Nucleus accumbens (tissue), 56 donors: ENCODE results near the gene TBX6.

Experiments
- DNase-seq, 56 donors: peaks; one replicate each; lab custom pipeline; 2025; lab: John Stamatoyannopoulos, UW

TBX6 gene

DNA sequence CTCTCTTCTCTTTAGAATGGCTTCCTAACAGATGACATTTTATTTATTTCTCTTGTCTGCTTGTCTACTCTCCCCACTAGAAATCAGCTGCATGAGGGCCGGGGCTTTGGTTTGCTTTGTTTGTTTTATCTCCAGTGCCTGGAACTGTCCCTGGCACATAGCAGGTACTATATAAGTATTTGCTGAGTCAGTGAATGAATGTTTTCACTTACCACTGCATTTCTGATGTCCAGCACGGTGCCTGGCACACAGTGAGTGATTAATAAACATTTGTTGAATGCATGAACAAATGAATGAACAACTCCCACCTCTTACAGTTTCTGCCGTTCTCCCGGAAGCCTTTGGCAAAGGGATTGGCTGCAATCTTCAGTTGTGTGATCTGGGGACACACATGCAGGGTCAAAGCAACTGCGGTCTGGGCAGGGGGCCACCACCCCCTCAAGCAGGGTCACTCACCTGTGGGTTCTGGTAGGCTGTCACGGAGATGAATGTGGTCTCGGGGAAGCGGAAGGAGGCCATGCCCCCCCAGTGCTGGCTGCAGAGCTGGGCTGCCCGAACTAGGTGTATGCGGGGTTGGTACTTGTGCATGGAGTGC, 3.4 kb downstream of the TBX6 start:
- no peak for DNase-seq

DNA sequence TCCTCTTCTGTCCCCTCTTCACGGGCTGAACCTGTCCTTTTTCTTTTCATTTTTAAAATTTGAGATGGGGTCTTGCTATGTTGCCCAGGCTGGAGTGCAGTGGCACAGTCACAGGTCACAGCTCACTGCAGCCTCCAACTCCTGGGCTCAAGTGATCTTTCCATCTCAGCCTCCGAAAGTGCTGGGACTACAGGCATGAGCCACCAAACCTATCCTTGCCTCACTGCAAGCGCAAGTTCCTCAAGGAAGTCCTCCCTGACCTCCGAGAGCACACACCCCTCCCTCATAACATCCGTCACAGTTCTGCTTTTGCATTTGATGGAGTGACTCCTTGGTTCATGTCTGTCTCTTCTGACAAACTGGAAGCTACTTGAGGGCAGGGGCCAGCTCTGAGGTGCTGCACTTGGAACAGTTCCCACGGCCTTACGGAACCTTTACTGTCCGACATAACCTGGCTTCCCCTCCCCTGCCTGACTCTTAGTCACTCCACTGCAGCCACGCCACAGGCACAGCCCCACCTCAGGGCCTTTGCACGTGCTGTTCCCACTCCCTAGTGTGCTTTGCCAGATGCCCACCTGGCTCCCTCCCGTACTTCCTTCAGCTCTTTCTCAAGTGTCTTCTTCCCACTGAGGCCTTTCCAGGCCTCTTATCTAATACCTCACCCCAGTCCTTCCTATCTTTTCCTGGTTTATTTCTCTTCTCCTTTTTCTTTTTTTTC, 4.4 kb downstream of the TBX6 start:
- no peak for DNase-seq

DNA sequence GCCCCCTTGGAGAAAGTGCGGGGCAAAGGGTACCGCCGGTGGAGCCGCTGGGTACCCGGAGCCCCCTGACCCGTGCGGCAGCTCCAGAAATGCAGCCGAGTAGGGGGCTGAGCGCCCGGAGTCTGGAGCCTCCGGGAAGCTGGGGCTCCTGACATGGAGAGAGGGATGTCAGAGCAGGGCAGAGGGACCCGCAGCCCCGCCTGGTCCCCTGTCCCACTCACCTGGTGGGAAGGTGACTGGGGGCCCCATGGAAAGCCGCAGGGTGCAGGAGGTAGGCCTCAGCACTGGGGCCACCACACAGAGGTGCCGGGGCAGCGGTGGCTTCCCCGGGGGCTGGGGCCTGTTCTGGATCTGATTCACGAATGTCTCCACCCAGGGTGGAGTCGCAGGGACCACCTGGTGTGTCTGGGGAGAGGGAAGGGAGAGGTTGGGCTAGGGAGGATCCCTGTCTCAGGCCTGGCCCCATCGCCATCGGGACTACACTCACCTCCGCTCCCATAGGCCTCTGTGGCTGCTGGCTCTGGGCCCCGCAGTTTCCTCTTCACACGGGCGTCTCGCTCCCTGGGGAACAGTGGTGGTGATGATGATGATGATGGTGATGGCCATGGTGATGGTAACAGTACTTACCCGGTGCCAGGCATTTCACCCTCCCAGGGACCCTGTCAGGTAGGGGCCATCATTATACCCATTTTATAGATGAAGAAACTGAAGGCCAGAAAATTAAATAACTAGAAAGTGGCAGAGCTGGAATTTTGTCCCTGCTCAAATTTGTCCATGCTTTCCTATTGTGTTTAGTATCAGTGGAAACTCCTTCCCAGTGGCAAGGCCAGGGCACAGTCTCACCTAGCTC, 5.2 kb downstream of the TBX6 start:
- no peak for DNase-seq

DNA sequence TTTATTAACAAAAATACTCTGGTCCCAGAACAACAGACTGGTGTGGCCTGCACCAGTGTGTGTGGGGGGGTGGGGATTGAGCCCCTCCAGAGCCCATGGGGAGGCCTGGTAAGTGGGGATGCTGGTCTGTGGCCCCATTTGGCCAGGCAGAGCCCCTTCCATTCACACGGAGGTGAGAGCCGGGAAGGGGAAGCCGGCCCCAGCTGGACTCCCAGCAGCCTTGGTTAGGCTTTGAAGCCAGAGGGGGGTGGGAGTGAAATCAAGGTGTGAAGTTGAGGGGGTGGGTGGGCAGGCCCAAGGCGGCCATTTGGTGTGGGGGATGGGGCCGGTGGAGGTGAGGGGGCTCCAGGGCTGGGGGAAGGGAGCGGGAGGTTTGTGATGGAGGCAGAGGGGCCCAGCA, 5.9 kb downstream of the TBX6 start:
- DNase-seq, result no peak

DNA sequence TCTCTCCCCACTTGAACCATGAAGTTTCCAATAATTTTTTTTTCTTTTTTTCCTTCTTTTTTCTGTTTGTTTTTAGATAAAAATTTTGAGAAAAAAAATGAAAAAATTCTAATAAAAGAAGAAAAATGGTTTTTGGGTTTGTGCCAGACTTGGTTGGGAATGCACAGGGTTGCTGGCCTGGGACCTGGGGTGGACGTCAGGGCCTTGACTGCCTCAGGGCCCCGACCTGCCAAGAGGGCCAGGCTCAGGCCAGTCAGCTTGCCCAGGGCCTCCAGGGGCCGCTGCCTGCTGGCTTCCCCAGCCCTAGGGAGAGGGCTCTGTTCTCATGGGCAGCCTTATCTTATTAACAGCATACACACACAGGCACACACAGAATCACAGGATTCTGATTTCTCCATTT, 6.5 kb downstream of the TBX6 start:
- DNase-seq, result no peak

DNA sequence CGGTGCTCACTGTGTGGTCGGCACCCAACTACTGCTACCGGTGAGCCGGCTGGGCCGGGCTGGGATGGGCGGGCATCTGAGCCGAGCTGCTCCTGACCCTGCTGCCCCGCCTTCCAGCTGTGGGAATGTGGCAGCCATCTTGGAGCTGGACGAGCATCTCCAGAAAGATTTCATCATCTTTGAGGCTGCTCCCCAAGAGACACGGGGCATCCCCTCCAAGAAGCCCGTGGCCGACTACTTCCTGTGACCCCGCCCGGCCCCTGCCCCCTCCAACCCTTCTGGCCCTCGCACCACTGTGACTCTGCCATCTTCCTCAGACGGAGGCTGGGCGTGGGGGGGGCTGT, 6.9 kb downstream of the TBX6 start:
- DNase-seq, result no peak

DNA sequence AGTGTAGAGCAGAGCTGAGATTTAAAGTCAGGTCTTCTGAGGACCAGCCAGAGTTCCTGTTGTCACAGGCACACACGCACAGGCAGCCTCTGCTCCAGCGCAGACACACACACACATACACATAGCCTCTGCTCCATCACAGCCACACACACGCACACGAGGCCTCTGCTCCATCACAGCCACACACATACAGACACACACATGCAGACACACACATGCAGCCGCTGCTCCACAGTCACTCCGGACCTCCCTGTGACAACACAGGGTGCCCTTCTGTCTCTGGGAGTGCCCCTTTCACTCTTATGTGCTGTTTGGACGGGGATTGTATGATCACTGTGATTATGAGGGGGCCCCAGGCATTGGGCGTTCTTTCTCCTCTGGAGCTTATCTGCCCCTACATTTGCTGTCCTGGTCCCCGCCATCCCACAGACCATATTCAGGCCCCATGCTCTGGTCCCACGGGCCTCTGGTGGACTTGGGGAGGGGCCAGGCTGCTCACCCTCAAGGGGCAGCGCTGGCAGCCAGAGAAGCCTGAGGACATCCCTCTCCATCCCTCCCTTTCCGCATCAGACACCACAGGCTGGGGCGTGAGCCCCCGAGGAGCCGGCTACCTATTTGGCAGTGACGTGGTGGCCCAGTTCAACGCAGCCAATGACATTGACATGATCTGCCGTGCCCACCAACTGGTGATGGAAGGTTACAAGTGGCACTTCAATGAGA, 7.5 kb downstream of the TBX6 start:
- DNase-seq, result no peak

DNA sequence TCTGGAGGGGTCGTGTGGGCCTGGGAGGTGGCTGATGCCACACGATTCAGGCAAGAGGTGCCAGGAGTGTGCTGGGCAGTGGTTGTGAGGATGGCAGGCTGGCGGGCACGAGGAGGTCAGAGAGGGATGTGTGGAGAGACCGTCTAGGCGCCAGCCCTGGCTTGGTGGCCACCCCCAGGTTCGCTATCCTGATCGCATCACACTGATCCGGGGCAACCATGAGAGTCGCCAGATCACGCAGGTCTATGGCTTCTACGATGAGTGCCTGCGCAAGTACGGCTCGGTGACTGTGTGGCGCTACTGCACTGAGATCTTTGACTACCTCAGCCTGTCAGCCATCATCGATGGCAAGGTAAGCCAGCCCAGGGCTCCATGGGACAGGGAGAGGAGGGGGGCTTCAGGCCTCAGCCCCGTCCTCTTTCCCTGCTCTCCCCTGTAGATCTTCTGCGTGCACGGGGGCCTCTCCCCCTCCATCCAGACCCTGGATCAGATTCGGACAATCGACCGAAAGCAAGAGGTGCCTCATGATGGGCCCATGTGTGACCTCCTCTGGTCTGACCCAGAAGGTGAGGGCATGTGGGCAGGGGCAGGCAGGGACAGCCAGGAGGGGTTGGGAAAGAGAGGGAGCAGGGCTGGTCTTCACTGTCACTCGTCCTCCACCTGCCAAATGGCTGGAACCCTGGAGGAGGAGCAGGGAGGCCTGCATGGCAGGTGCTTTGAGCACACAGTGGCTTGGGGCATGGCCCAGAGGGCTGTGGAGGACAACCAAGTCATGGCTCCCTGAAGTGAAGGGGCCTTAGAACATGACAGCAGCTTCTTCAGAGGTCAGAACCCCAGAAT, 8.3 kb downstream of the TBX6 start:
- DNase-seq, result no peak

DNA sequence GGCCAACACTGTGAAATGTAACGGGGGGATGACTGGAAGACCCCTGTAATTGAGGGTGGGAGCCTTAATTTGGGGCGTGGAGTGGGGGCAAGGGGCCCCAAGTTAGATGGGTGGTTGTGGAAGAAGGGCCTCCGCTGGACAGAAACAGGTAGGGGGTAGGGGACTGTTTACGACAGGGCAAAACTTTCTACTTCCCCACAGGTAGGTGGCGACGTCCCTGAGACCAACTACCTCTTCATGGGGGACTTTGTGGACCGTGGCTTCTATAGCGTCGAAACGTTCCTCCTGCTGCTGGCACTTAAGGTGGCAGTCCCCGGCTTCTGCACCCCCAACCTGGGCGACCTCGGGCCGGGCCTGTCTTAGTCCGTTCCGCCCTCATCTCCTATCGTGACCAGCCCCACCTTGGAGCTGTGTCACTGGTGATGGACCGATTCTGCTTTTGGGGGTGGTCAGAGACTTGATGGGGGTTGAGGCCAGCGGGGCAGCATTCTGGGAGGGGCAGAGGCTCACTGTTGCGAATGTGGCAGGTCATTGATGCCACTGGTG, 9.1 kb downstream of the TBX6 start:
- no peak for DNase-seq

DNA sequence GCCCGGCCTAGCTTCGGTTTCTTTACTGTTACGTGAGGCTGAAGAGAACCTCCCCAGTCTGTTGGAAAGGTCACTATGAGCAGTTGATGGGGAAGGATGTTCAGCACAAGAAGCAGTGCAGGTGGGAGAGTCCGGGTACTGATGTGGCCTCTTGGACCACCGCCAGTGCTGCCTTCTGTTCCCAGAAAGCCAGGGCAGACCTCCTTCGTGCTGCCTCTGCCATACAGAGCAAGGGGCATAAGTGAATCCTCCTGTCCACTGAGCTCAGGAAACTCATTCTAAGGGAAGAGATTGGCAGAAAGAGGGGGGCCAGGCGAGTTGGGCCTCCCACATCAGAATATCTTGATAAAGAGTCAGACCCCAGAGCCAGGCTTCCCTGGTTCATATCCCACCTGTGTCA, 12.2 kb downstream of the TBX6 start:
- no peak for DNase-seq

DNA sequence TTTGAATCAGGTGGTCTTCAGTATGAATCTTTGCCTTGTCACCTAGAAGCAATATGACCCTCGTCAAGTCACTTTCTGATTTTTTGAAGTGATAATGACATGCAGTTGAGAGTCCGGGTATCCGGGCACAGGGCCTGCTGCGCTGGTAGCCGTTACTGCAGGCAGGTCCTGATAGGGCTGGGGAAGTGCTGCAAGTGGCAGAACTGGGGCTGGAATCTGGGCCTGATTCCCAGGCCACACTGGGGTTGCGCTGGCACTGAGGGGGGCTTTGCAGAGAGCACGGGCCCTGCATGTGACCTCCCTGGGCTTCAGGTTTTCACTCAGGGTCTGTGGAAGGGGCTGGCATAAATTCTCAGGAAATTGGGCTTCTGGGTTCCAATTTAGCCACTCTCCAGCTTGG, 13.0 kb downstream of the TBX6 start:
- DNase-seq, result no peak

DNA sequence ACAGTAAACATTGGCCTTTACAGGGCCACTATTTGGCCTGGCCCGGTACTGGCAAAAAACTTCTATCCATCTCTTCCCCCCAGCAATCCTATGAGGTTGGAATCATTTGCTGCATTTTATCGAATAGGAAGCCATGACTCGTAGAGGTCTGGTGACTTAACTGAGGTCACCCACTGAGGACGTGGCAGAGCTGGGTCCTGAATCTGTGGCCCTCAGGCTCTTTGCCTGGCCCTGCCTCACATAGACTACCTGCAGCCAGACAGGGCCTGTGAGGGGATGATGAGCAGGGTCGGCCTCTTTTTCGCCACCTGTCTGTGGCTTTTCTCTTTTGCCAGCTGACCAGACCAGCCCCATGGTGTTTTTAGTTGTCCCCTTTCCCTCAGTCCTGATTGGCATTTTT, 14.1 kb downstream of the TBX6 start:
- no peak for DNase-seq

DNA sequence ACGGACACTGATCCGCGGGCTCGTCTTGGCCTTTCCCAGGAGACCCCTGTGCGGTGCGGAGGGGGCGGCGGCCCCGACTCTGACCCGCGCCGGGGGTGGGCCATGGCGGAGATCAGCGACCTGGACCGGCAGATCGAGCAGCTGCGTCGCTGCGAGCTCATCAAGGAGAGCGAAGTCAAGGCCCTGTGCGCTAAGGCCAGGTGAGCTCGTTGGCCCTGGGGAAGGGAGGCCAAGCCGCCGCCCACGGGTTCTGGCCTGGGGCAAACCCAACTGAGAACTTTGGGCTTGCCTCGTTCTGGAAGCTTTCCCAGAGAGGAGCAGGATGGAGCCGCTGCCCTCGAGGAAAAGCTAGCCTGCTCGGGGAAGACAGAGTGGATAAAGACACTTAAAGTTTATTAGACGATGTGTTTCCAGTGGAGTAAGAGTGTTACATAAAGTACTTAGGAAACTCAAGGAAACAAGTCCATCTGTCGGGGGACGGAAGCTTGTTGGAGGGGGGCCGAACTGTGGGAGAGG, 15.4 kb downstream of the TBX6 start:
- peak in 1 of 56 donors; percentile 33 for DNase-seq

DNA sequence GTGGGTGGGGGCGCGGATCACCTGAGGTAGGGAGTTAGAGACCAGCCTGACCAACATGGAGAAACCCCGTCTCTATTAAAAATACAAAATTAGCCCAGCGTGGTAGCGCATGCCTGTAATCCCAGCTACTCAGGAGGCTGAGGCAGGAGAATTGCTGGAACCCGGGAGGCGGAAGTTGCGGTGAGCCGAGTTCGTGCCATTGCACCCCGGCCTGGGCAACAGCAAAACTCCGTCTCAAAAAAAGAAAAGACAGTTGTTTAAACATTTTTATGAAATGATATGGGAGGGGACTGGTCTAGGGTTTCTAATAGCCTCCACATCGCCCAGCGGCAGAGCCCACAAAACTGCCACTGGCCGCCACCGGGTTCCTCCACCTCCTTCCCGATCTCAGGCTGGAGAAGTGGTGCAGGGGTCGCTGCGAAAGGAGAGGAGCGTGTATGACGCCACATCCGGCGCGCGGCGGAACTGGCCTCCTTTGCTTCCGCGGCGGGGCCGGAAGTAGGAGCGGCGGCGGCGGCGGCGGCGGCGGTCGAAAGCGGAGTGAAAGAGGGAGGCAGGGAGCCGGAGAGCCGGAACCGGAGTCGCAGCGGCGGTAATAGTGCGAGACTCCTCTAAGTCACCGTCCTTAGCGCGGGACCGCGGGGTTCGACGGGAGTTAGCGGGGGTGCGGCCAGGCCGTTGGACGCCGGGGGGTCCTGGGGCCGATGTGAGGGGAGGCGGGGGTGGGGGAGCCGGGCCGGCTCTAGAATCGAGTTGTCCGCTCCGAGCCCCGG, 16.0 kb downstream of the TBX6 start, which contains the start of gene PPP4C:
Gene PPP4C (plus strand): TSS at position 492 of the 773 bp plus-strand sequence. CDS start 384 bp downstream, outside the sequence.
- DNase-seq, result peak in 55 of 56 donors; percentile 30 to 94 (median 77)

DNA sequence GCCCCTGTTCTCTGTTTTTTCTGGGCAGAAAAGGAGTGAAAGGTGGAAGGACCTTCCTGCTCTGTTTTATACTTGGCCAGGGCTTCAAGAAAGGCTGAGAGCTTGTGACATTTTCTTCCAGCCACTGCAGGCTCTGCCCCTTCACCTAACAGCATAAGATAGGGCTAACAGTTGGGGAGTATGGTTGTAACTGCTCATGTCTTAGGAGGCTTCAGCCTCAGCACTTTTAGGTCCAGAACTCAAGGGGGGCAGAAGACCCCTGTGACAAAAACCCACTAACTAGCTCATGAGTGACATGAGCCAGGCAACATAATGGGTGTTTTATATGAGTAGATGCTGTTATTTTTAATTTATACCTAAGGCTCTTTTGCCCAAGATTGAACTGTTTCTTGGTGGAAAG, 21.2 kb downstream of the TBX6 start:
- DNase-seq, result no peak

DNA sequence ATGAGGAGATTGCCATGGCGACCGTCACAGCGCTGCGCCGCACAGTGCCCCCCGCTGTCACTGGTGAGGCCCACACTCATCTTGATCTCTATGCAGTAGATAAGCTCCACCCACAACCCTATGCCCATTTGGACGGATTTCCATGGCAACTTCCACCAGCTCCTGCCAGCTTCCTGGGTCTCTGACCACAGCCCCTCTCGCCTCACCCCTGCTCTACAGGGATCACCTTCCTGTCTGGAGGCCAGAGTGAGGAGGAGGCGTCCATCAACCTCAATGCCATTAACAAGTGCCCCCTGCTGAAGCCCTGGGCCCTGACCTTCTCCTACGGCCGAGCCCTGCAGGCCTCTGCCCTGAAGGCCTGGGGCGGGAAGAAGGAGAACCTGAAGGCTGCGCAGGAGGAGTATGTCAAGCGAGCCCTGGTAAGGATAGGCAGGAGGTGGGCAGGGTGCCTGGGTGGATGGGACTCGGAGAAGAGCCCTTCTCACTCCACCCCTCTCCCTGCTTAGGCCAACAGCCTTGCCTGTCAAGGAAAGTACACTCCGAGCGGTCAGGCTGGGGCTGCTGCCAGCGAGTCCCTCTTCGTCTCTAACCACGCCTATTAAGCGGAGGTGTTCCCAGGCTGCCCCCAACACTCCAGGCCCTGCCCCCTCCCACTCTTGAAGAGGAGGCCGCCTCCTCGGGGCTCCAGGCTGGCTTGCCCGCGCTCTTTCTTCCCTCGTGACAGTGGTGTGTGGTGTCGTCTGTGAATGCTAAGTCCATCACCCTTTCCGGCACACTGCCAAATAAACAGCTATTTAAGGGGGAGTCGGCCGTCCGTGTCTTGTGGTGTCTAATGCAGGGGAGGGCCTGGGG, 21.9 kb downstream of the TBX6 start:
- peak in 19 of 56 donors; percentile 13 to 59 (median 28) for DNase-seq

DNA sequence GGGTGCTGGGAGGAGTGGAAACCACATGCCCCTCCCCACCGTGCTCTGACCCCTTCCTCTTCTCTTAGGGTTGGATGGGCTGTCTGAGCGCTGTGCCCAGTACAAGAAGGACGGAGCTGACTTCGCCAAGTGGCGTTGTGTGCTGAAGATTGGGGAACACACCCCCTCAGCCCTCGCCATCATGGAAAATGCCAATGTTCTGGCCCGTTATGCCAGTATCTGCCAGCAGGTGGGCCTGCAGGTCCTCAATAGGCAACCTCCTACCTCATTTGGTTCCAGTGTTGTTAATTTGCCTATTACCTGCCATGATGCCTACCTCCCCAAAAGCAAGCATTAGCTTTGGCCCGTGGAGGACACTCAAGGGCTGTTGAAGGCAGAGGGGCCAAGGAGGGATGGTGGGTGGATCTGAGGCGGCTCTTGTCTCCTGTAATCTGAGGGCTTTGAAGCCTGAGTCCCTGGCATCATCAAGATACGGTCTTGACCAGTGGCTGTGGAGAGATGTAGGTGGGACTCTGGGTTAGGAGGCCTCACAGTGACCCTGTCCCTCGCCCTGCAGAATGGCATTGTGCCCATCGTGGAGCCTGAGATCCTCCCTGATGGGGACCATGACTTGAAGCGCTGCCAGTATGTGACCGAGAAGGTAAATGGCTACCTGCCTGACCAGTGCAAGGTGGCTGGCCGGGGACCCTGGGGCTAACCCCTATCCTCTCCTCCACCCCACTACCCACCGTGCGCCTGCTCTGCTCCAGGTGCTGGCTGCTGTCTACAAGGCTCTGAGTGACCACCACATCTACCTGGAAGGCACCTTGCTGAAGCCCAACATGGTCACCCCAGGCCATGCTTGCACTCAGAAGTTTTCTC, 22.7 kb downstream of the TBX6 start:
- DNase-seq, result peak in 4 of 56 donors; percentile 6 to 19 (median 13)
